ENCODE data around the gene TMEM52. TPM values are rescaled to one million over a fixed set of nuclear protein-coding genes. Genes with fewer than 3 reads are reported as not detected.

TMEM52 gene
- 4.1 and 10.3 TPM in 2 replicates for total RNA-seq (2021)
- percentile 20 among the genes with signal in this experiment for Bru-seq, nascent RNA
- BruChase-seq, experiment 1, labeled RNA remaining after a 2-hour chase: percentile 29 among the genes with signal in this experiment
- percentile 38 among the genes with signal in this experiment for BruChase-seq, experiment 2, labeled RNA remaining after a 6-hour chase
- long read RNA-seq, partial matches to known transcripts: 0 of 2 reads
- long read RNA-seq, other reads (novel, unspliced or antisense): 2 of 2 reads

- Histone ChIP-seq H3K4me1 (ENCODE audit: insufficient read depth, low read length, poor library complexity, severe bottlenecking) (peaks cover 13% of the 10 kb centered on the region), H3K9me3 (ENCODE audit: low read depth, low read length, poor library complexity, severe bottlenecking) (no peaks in the 10 kb centered on the region), H3K4me3 (ENCODE audit: low read depth, low read length, poor library complexity, severe bottlenecking) (peak within 1 kb of the TSS; percentile 62), H3K27me3 (replicated peaks; ENCODE audit: insufficient read depth, low read depth, low read length, poor library complexity) (no peaks in the 10 kb centered on the region), H3K27ac (ENCODE audit: low read depth, low read length, poor library complexity, severe bottlenecking) (peak within 1 kb of the TSS; percentile 65), H3K36me3 (ENCODE audit: insufficient read depth, low read length, poor library complexity, severe bottlenecking) (no peaks in the 10 kb centered on the region)
- no peak for DNase-seq (ENCODE audit: low spot score)
- POLR2A ChIA-PET (ENCODE audit: low non-redundant PET): no interaction called here
- CTCF ChIA-PET: no interaction called here
- no TSS peak for BruUV-seq (replicated peaks)
- intact Hi-C loops (cut with micrococcal nuclease; ENCODE audit: unreplicated experiment): no loop called here
- TF ChIP-seq EZH2 (IDR thresholded peaks at IDR 0.05; ENCODE audit: borderline replicate concordance, low read depth, low read length, poor library complexity, severe bottlenecking) (no peak), CTCF (conservative IDR thresholded peaks at IDR 0.05; ENCODE audit: low read depth, low read length) (no peak)
Observed at GRCh38 chr1:1918901-1919303, at the start of gene TMEM52. Gene TMEM52, minus strand, starts transcription at chr1:1919279. Its CDS starts 14 bp downstream, at chr1:1919265.

- TF ChIP-seq EZH2 (IDR thresholded peaks at IDR 0.05; ENCODE audit: borderline replicate concordance, low read depth, low read length, poor library complexity, severe bottlenecking) (no peak), CTCF (conservative IDR thresholded peaks at IDR 0.05; ENCODE audit: low read depth, low read length) (no peak)
- Histone ChIP-seq H3K4me1 (ENCODE audit: insufficient read depth, low read length, poor library complexity, severe bottlenecking) (no peaks in the 10 kb centered on the region), H3K27me3 (replicated peaks; ENCODE audit: insufficient read depth, low read depth, low read length, poor library complexity) (no peaks in the 10 kb centered on the region), H3K27ac (ENCODE audit: low read depth, low read length, poor library complexity, severe bottlenecking) (no peak overlapping the region), H3K36me3 (ENCODE audit: insufficient read depth, low read length, poor library complexity, severe bottlenecking) (no peaks in the 10 kb centered on the region), H3K9me3 (ENCODE audit: low read depth, low read length, poor library complexity, severe bottlenecking) (no peaks in the 10 kb centered on the region), H3K4me3 (ENCODE audit: low read depth, low read length, poor library complexity, severe bottlenecking) (no peak overlapping the region)
- intact Hi-C loops (cut with micrococcal nuclease; ENCODE audit: unreplicated experiment): no loop called here
- no peak for DNase-seq (ENCODE audit: low spot score)
- ChIA-PET CTCF (no interaction called here), POLR2A (ENCODE audit: low non-redundant PET) (no interaction called here)
- no TSS peak for BruUV-seq (replicated peaks)
Observed at GRCh38 chr1:1967879-1968278, 48.8 kb upstream of the TMEM52 start.

GRCh38 chr1:1967151-1967550 is 48.1 kb upstream of the TMEM52 start:
- ChIA-PET CTCF (no interaction called here), POLR2A (ENCODE audit: low non-redundant PET) (no interaction called here)
- no peak overlapping the region for H3K4me3 ChIP-seq (ENCODE audit: low read depth, low read length, poor library complexity, severe bottlenecking)
- no TSS peak for BruUV-seq (replicated peaks)
- intact Hi-C loops (cut with micrococcal nuclease; ENCODE audit: unreplicated experiment): no loop called here
- no peaks in the 10 kb centered on the region for H3K9me3 ChIP-seq (ENCODE audit: low read depth, low read length, poor library complexity, severe bottlenecking)
- H3K27me3 ChIP-seq (replicated peaks; ENCODE audit: insufficient read depth, low read depth, low read length, poor library complexity): no peaks in the 10 kb centered on the region
- no peak for DNase-seq (ENCODE audit: low spot score)
- no peak overlapping the region for H3K27ac ChIP-seq (ENCODE audit: low read depth, low read length, poor library complexity, severe bottlenecking)
- H3K4me1 ChIP-seq (ENCODE audit: insufficient read depth, low read length, poor library complexity, severe bottlenecking): no peaks in the 10 kb centered on the region
- TF ChIP-seq CTCF (conservative IDR thresholded peaks at IDR 0.05; ENCODE audit: low read depth, low read length) (no peak), EZH2 (IDR thresholded peaks at IDR 0.05; ENCODE audit: borderline replicate concordance, low read depth, low read length, poor library complexity, severe bottlenecking) (no peak)
- no peaks in the 10 kb centered on the region for H3K36me3 ChIP-seq (ENCODE audit: insufficient read depth, low read length, poor library complexity, severe bottlenecking)

All from A673 (cell line).